Peyer's patch (tissue), 4 donors: ENCODE data around the gene MED14. TPM values are rescaled to one million over a fixed set of nuclear protein-coding genes. Genes with fewer than 3 reads are reported as not detected.

ENCODE experiments used
- DNase-seq, 3 donors: peaks; one replicate each; pipeline ENCODE4 v3.0.0-alpha.2; 2017 to 2019
- H3K27ac ChIP-seq, 4 donors: fragments of 200-600 bp; sonication (generic); one replicate each; pipeline ENCODE4 v1.5.1; 2016 to 2019
- H3K27me3 ChIP-seq, 2 donors: fragments of 200-600 bp; sonication (generic); one replicate each; pipeline ENCODE4 v1.5.1; 2019
- H3K36me3 ChIP-seq, 3 donors: fragments of 200-600 bp; sonication (generic); one replicate each; pipeline ENCODE4 v1.5.1; 2016 to 2019
- H3K4me1 ChIP-seq, 4 donors: fragments of 200-600 bp; sonication (generic); one replicate each; pipeline ENCODE4 v1.5.1; 2016 to 2019
- H3K4me3 ChIP-seq, 4 donors: fragments of 200-600 bp; sonication (generic); 1 replicate in 3 of 4; 2 replicates in 1 of 4; pipeline ENCODE4 v1.5.1; 2016 to 2019; ENCODE audit warnings: mild to moderate bottlenecking in 1 of 4
- H3K9me3 ChIP-seq, 4 donors: fragments of 200-600 bp; sonication (generic); one replicate each; pipeline ENCODE4 v1.5.1; 2016 to 2019; ENCODE audit warnings: mild to moderate bottlenecking in 1 of 4
- POLR2A ChIP-seq, 2 donors: fragments of 450-650 bp; IDR thresholded peaks; one replicate each; pipeline ENCODE4 v1.5.1; 2017; ENCODE audit warnings: antibody characterized with exemption in 2 of 2, mild to moderate bottlenecking in 2 of 2, moderate library complexity in 2 of 2
- total RNA-seq, 4 donors: library from RNA; depleted of rRNA; stranded (reverse); fragments of >200 nt; gene quantifications; one replicate each; pipeline ENCODE4 v1.1.0, GENCODE V29; 2016
- TF ChIP-seq, protein P1 (sequence below), 6 experiments: fragments of 450-650 bp in 4 of 6; fragments of 200-600 bp in 2 of 6; sonication (generic) in 1 of 6; IDR thresholded peaks; one replicate each; pipeline ENCODE4 v1.5.1; 2017 to 2019; ENCODE audit warnings: antibody characterized with exemption in 6 of 6, mild to moderate bottlenecking in 3 of 6, moderate library complexity in 1 of 6

Gene MED14
- total RNA-seq, 4 donors from 2014 or later: 33.8 to 98.1 (median 83.2) TPM

DNA sequence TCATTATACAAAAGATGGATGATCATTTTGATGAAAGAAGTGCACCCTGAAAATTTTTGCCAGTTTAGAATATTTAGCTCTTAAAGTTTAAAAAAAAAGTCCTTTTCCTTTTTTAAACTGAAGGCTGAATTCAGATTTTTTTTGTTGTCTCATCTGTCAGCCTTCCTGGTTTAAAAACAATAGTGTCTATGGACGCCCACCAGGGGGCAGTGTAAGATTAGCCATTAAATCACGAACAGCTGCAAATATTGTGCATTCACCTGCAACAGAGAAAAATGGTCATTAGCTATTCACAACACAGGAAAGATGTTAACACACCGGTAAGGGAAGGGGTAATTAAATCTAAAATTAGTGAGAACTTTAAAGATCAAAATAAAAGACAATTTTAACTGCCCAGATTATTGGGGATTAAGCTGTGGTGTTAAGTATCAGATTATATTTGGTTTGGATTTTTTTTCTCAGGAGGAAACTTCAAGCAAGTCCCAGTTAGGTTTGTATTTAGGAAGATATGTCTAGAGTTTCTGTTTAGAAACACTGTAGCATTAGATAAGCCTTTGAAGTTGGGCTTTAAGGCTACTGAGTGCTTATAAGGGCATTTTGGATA lies 83.6 kb downstream of the MED14 start:
- H3K27ac ChIP-seq: no peak overlapping the region
- no peak overlapping the region for H3K4me3 ChIP-seq
- H3K9me3 ChIP-seq: no peaks in the 10 kb centered on the region
- no peaks in the 10 kb centered on the region for H3K27me3 ChIP-seq
- peaks cover 0 to 9% (median 0%) of the 10 kb centered on the region in 3 donors for H3K36me3 ChIP-seq
- no peaks in the 10 kb centered on the region for H3K4me1 ChIP-seq
- DNase-seq: peak; percentile 47 to 90 (median 82)
- TF ChIP-seq POLR2A (IDR thresholded peaks at IDR 0.05): no peak
- TF ChIP-seq, protein P1, sequence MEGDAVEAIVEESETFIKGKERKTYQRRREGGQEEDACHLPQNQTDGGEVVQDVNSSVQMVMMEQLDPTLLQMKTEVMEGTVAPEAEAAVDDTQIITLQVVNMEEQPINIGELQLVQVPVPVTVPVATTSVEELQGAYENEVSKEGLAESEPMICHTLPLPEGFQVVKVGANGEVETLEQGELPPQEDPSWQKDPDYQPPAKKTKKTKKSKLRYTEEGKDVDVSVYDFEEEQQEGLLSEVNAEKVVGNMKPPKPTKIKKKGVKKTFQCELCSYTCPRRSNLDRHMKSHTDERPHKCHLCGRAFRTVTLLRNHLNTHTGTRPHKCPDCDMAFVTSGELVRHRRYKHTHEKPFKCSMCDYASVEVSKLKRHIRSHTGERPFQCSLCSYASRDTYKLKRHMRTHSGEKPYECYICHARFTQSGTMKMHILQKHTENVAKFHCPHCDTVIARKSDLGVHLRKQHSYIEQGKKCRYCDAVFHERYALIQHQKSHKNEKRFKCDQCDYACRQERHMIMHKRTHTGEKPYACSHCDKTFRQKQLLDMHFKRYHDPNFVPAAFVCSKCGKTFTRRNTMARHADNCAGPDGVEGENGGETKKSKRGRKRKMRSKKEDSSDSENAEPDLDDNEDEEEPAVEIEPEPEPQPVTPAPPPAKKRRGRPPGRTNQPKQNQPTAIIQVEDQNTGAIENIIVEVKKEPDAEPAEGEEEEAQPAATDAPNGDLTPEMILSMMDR (IDR thresholded peaks at IDR 0.05): peak; percentile 63 to 95 (median 80)

DNA sequence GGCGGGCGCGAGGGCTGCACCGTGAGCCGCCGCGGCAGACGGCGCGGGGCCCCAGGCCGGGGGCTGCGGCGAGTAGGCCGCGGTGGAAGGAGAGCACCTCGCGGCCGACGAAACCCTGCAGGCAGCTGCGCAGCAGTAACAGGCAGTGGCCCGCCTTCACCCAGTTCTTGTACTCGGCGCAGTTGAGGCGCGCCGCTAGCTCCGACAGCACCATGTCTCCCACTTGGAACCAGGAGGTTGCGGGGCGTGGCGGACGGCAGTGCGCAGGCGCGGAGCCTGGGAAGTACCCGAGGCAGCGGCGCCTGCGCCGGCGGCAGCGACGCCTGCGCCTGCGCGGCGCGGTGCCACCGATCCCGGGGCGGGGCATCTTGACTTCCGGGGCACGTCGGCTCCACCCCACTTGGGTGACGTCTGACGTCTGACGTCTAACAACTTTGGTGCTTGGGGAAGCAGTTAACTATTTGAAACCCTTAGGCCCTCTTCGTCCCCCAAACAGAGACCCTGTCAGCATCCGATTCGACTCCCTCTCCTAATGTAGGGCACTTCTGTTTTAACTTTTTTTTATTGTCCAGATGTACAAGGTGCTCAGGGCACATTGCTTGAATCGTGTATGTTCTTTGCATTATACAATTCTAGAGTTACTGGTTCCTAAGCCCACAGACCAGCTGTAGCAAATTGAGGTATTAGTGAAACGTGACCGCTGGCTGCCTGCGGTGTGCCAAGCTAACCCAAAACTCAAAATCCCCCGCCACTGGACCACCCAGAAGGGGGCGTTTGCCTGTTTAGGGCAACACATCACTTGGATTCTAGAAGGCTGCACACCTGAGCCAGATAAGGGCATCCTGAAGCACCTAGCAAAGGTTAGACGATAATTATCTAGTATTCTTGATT lies 87.8 kb downstream of the MED14 start, which contains the start of gene CXorf38:
TSS of gene CXorf38 (minus strand) at position 255 of the 891 bp plus-strand sequence. CDS start at position 214, 41 bp downstream.
- DNase-seq: peak; percentile 92 to 97 (median 92)
- peaks cover 0 to 11% (median 3%) of the 10 kb centered on the region in 4 donors for H3K4me1 ChIP-seq
- no peaks in the 10 kb centered on the region for H3K36me3 ChIP-seq
- TF ChIP-seq, protein P1 (IDR thresholded peaks at IDR 0.05): no peak
- peak; percentile 43 to 73 for TF ChIP-seq POLR2A (IDR thresholded peaks at IDR 0.05)
- H3K27me3 ChIP-seq: no peaks in the 10 kb centered on the region
- peak within 1 kb of the TSS; percentile 76 to 96 (median 86) for H3K4me3 ChIP-seq
- H3K9me3 ChIP-seq: no peaks in the 10 kb centered on the region
- peak within 1 kb of the TSS; percentile 91 to 96 (median 92) for H3K27ac ChIP-seq

DNA sequence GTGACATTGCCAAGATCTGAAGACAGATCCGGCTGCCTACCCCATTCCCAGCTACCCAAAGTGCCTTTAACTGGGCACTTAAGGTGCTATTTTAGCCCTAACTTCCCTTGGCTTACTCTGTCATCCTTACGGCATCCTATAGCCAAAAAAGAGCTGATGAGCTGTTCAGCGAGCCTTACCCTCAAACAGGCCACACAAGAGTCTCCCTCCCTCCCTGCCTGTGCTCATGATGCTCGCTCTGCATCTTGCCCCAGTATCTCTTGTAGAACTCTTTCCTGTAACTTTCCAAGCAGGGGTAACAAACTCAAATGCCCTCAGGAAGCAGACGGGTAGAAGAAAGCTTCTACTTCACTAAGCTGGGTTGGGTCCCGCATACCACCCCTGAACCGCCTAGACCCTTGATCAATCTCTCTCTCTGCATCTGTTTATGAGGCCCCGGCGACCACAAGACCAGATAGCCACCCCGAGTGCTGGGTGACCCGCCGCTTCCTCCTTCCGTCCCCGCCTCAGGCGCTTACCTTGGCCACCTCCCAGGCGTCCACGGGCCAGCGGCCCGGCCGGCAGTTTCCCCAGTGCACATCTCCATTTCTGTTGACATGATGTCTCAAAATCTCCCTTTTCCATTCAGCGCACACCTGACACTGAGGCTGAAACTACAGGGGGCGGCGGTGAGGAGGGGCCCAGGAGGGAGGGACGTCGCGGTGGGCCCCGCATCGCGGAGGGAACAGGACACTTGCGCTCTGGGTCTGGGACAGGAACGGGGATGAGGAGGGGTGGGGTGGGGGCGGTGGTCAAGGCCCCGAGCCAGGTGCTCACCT lies 88.6 kb downstream of the MED14 start:
- peak overlapping the region; percentile 76 to 96 (median 86) for H3K4me3 ChIP-seq
- H3K36me3 ChIP-seq: no peaks in the 10 kb centered on the region
- TF ChIP-seq, protein P1 (IDR thresholded peaks at IDR 0.05): no peak
- no peak for TF ChIP-seq POLR2A (IDR thresholded peaks at IDR 0.05)
- H3K9me3 ChIP-seq: no peaks in the 10 kb centered on the region
- H3K4me1 ChIP-seq: peaks cover 0 to 11% (median 3%) of the 10 kb centered on the region in 4 donors
- peak; percentile 39 to 65 (median 64) for DNase-seq
- H3K27ac ChIP-seq: peak overlapping the region; percentile 91 to 96 (median 92)
- H3K27me3 ChIP-seq: no peaks in the 10 kb centered on the region

DNA sequence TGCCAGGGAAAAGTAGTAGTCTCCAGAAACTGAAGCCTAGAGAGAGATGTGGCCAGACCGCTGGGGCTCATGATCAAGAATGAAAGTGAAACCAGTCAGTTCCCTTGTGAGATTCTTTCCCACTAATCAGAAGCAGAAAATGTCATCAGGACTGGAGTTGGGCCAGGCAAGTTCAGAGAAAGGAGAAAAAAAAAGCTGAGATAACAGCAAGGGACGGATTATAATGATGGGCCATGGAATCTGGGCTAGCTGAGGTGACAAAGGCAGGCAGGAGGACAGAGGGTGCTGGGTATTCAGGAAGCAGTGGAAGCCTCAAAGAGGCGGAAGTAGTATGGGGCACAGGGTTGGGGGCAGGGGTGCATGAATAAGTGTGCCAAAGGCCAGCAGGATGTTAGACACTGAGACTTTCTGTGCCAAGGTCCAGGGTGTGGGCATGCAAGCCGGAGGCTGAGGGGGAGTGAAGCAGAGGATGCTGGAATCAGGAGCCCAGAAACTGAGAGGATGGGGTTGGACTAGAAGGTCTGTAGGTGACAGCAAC lies 90.5 kb downstream of the MED14 start:
- Histone ChIP-seq H3K4me1 (peaks cover 0 to 11% (median 5%) of the 10 kb centered on the region in 4 donors), H3K36me3 (no peaks in the 10 kb centered on the region), H3K4me3 (peak overlapping the region; percentile 14 to 47 (median 40)), H3K9me3 (no peaks in the 10 kb centered on the region), H3K27me3 (no peaks in the 10 kb centered on the region), H3K27ac (peak overlapping the region; percentile 75 to 84 (median 78))
- DNase-seq: peak; percentile 74 to 90 (median 79)
- TF ChIP-seq, protein P1 (IDR thresholded peaks at IDR 0.05): no peak
- peak; percentile 40 to 75 for TF ChIP-seq POLR2A (IDR thresholded peaks at IDR 0.05)

DNA sequence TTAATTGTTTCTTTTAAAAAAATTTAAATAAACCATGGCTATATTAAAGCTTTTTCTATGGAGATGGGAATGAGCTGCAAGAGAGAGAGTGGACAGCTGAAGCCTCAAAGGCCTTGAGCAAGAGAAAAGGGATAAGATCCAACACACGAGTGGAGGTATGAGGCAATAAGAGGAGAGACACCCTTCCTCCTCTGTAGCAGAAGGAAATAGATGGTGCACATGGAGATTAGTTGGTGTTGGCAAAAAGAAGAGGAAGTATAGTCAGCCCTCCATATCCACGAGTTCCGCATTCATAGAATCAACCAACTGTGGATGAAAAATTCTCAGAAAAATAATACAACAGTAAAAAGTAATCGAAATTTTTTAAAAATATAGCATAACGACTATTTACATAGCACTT lies 91.2 kb downstream of the MED14 start:
- no peaks in the 10 kb centered on the region for H3K36me3 ChIP-seq
- peak overlapping the region in 3 of 4 donors; percentile 38 to 47 (median 42) for H3K4me3 ChIP-seq
- H3K9me3 ChIP-seq: no peaks in the 10 kb centered on the region
- no peak for DNase-seq
- no peak for TF ChIP-seq POLR2A (IDR thresholded peaks at IDR 0.05)
- TF ChIP-seq, protein P1 (IDR thresholded peaks at IDR 0.05): no peak
- H3K27me3 ChIP-seq: no peaks in the 10 kb centered on the region
- peaks cover 0 to 11% (median 5%) of the 10 kb centered on the region in 4 donors for H3K4me1 ChIP-seq
- peak overlapping the region; percentile 75 to 84 (median 78) for H3K27ac ChIP-seq
